GM12875 (cell line): ENCODE data around the gene MEIKIN.

Experiments used
- H3K4me3 ChIP-seq: one replicate; pipeline ENCODE4 v1.5.1; 2011; ENCODE audit warnings: low read depth, low read length, control low read depth
- TF ChIP-seq, protein P1 (sequence below): IDR thresholded peaks from 2 replicates; pipeline ENCODE4 v1.5.1; 2011; ENCODE audit warnings: low read depth, mild to moderate bottlenecking, control low read depth, inconsistent platforms, low read length, moderate library complexity, borderline replicate concordance; ENCODE audit not compliant: insufficient read depth

The MEIKIN gene

DNA sequence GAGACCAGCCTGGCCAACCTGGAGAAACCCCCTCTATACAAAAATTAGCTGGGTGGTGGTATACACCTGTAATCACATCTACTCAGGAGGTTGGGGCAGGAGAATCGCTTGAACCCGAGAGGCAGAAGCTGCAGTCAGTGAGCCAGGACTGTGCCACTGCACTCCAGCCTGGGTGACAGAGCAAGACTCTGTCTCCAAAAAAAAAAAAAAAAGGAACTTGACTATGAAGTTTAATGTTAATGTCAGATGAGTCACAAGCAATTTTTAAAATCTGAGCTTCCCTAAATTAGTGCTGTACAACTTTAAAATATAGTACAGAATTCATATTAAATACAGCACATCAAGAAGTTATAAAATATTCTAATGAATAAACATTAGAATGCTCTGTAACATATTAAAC lies 1.5 kb downstream of the MEIKIN start:
- no peak overlapping the region for H3K4me3 ChIP-seq
- TF ChIP-seq, protein P1, sequence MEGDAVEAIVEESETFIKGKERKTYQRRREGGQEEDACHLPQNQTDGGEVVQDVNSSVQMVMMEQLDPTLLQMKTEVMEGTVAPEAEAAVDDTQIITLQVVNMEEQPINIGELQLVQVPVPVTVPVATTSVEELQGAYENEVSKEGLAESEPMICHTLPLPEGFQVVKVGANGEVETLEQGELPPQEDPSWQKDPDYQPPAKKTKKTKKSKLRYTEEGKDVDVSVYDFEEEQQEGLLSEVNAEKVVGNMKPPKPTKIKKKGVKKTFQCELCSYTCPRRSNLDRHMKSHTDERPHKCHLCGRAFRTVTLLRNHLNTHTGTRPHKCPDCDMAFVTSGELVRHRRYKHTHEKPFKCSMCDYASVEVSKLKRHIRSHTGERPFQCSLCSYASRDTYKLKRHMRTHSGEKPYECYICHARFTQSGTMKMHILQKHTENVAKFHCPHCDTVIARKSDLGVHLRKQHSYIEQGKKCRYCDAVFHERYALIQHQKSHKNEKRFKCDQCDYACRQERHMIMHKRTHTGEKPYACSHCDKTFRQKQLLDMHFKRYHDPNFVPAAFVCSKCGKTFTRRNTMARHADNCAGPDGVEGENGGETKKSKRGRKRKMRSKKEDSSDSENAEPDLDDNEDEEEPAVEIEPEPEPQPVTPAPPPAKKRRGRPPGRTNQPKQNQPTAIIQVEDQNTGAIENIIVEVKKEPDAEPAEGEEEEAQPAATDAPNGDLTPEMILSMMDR = no peak

DNA sequence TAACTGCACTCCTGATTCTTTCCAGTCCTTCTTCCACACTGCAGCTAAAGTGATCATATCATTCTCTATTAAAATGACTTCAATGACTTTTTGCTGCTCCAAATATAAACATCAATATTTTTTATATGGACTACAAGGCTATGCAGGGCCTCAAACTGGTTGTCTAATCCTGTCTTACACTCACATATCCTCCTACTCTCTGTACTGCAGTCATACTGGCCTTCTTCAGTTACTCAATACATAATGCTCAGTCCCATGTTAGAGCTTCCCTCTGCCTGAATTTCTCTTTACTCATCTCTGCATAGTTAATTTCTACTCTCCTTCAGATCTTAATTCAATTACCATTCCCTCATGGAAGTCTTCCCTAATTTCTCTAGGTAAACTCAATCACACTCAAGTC lies 3.4 kb downstream of the MEIKIN start:
- H3K4me3 ChIP-seq = no peak overlapping the region
- TF ChIP-seq, protein P1 = no peak

DNA sequence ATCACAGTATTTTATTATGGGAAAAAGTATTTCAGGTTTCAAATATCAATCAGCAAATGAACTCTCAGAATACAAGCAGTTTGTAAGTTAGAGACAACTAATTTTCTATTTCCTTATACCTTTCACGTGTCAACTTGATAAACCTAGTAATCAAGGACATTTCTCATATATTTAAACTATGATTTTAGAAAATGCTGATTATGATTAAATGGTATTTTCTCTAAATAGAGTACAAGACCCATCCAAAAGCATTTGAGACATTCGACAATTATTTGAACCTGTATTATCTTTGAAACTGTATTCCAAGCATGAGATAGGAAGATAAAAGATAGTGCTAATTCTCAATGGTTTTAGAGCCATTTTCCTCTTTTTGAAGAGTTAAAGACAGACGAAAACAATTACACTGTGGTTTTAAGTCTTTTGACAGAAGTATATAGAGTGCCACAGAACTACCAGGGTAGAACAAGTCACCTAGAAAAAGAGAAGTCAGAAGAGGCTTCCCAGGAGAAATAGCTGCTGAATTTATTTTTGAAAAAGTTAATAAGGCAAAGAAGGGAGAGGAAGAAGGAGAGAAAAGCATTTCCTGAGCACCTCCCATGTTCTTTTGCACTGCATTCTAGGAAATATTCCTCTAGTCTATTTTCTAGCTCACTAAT lies 5.6 kb downstream of the MEIKIN start:
- TF ChIP-seq, protein P1 = no peak
- no peak overlapping the region for H3K4me3 ChIP-seq

DNA sequence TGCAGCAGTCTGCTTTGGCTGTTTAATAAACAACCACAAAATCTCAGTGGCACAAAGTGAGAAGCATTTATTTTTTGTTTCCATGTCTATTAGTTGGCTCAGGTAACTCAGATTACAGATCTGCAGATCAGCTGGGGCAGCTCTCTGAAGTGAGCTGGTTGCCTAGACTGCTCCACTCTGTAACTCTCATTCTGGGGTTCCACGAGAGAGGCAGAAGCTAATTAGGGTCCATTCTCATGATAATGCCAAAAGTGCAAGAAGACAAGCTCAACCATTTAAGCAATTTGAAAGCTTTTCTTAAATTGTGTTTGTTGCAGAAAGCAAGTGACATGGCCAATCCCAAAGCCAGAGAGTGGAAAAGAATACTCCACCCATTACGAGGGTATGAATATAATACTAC lies 13.2 kb downstream of the MEIKIN start:
- H3K4me3 ChIP-seq = no peak overlapping the region
- TF ChIP-seq, protein P1 = no peak

DNA sequence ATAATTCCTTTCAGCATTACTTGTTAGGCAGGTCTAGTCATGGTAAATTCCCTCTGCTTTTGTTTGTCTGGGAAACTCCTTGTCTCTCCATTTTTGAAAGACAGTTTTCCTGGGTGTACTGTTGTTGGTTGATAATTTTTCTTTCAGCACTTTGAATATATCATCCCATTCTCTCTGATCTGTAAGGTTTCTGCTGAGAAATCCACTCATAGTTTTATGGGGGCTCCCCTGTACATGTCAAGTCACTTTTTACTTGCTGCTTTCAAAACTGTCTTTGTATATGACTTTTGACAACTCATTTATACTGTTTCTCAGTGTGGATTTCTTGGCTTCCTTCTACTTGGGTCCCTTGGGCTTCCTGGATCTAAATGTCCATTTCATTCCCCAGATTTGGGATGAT lies 16.5 kb downstream of the MEIKIN start:
- no peak overlapping the region for H3K4me3 ChIP-seq
- TF ChIP-seq, protein P1 = no peak

DNA sequence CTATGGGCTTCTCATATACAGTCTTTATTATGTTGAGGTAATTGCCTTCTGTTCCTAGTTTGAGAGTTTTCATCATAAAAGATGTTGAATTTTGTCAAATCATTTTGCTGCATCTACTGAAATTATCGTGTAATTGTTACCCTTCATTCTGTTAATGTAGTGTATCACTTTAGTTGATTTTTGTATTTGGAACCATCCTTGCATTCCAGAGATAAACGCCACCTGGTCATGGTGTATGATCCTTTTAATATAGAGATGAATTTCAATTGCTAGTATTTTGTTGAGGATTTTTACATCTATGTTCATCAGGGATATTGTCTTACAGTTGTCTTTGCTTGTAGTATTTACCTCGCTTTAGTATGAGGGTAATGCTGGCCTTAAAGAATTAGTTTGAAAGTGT lies 19.3 kb downstream of the MEIKIN start:
- TF ChIP-seq, protein P1 = no peak

DNA sequence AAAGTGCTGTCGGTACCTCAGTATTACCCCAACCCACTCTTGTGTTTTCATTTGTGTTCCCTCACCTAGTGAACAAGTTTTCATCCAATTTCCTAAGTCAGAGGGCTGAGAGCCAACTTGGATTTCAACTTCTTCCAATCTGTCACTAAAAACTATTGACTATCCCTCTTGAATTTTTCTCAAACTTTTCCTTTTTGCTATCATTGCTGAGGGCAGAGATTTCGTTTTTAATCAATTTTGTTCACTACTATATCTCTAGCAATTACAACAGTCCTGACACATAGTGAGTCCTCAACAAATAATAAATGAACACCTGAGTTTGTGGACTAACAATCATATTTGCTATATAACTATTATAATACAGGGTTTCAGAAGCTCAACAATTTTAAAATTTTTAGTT lies 29.0 kb downstream of the MEIKIN start:
- TF ChIP-seq, protein P1 = no peak
- H3K4me3 ChIP-seq = no peak overlapping the region

More for the DNA sequence above, 19.3 kb downstream of the MEIKIN start:
- H3K4me3 ChIP-seq = no peak overlapping the region
